ENCODE results near the gene APP.

- no peak for TF ChIP-seq POLR2A (IDR thresholded peaks at IDR 0.05; ENCODE audit: low read depth, low read length)
- no peak for TF ChIP-seq TAF1 (IDR thresholded peaks at IDR 0.05; ENCODE audit: low read depth, low read length)
- no peak for TF ChIP-seq POLR2AphosphoS5 (IDR thresholded peaks at IDR 0.05; ENCODE audit: low read depth, low read length)
- no peak for TF ChIP-seq PAX5 (IDR thresholded peaks at IDR 0.05; ENCODE audit: insufficient read depth, low read length, severe bottlenecking)
- TF ChIP-seq SPI1 (IDR thresholded peaks at IDR 0.05; ENCODE audit: low read depth, low read length), result no peak
Observed at GRCh38 chr21:25850126-25850842, 320.3 kb downstream of the APP start.

Measured in GM12891 (cell line).